ENCODE data around the gene C21orf58.
A peak's percentile ranks its signal among the peaks of the same experiment; 100 is the strongest.

The C21orf58 gene

DNA sequence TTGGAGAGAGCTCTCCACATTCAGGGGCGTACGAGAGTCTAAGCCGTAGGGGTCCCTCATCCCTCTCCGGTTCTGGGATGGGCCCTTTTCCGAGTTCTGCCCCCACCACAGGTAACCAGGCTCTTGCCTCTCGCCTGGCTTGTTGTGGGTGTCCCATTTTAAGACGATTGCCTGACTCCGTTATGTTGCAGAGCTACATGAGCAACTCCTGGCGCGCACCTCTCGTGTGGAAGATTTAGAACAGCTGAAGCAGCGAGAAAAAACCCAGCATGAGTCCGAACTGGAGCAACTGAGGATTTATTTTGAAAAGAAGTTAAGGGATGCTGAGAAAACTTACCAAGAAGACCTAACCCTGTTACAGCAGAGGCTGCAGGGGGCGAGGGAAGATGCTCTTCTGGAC is 29.2 kb upstream of the C21orf58 start:
- DNase-seq: no peak

DNA sequence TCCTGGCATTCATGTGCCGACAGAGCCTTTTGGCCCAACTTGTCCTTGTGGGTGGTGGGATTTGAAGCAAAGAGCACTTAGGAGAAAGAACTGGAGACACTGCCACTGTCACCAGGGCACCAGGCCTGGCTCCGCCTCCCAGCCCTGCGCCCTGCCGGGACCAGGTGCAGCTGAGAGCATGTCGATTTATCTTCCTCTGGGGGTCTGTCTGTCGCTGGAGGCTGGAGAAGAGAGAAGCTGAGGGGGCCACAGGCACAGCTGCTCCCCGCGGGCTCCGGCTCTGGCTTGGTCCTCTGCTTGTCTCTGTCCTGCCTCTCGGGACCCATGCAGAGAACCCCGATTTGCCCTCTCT is 28.5 kb upstream of the C21orf58 start:
- no peak for DNase-seq

DNA sequence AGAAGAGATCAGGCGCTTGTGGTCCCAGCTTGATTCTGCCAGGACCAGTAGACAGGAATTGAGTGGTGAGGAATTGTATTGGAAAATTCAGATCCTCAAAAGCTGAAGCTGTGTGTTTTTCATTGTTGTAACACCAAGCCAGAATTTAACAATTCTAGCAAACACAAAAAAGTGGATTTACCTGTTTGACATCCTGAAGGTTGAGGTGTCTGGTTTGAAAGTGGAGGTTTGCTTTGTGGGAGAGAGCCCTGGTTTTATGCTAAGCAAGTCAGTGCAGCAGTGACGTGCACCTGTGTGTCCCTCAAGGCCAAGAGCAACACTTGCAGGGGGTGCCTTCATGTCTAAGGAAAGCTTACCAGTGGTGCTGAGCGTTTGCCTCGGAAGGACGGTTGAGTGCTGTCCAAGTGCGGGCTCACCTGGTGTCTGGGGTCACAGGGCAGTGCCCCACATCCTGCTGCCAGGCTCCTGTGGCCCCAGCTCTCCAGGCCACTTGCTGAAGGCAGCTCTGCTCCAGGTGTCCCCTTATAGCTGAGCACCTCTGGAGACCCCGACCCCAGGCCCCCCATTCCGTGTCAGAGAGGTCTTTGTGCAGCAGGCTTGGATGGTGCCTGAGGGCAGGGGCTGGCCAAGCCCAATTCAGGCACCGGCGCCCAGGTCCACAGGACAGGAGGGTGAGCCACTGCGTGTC is 27.9 kb upstream of the C21orf58 start:
- no peak for DNase-seq

DNA sequence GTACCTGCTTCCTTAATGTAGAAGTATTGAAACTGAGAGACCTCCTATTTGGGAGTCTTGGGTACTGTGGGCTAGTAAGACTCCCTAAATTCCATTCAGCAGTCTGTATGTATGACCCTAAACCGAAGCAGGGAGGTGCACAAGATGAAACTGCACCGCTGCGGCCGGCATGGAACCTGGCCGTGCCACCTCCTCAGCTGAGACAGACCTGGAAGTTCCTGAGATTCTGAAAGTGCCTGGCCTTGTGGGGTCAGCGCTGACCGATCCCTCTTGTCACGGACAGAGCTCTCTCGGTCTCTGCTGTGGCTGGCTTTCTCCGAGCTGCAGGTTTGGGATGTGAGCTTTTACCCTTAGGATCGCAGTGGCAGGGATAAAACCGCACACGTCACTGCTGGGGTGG is 27.3 kb upstream of the C21orf58 start:
- no peak for DNase-seq

DNA sequence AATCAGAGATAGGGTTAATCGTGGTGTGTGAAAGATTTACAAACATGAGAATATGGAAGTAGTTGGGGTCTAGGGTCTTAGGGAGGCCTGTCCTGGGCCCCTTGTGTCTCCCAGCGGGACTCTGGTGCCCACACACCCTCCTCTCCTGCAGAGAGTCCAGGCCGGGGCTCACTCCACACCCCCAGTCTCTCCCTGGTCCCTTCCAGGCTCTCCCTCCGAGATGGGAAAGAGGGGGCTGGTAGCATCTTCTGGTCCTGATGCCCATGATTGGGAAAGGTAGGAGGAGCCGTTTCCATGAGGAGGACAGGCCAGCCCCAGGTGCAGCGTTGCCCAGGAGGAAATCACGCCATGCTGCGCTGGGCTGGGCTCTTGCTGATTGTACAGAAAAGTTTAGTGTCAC is 26.9 kb upstream of the C21orf58 start:
- no peak for DNase-seq

DNA sequence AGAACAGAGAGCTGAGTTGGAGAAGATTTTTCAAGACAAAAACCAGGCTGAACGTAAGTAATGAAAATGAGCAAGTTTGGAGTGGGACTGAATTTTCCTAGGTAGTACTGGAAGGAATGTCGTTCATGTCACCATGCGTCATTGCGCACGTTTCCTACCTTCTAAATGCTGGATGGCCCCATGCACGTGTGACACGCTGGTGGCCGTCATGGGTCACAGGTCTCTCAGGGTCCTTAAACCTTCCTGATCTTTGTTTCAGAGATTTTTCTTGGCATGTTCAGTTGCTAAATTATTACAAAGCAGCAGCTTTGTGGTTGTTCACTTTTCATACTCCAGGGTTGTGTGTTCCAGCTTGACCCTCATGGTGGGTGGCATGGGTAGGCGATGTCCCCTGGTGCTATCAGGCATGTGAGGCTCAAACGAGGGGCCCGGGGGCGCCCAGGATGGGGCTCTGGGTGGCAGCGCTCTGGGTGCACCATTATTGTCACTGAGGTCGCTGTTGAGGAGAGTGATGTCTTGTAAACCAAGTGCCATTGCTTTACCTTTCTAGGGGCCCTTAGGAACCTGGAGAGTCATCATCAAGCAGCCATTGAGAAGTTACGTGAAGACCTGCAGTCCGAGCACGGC is 25.6 kb upstream of the C21orf58 start:
- no peak for DNase-seq

DNA sequence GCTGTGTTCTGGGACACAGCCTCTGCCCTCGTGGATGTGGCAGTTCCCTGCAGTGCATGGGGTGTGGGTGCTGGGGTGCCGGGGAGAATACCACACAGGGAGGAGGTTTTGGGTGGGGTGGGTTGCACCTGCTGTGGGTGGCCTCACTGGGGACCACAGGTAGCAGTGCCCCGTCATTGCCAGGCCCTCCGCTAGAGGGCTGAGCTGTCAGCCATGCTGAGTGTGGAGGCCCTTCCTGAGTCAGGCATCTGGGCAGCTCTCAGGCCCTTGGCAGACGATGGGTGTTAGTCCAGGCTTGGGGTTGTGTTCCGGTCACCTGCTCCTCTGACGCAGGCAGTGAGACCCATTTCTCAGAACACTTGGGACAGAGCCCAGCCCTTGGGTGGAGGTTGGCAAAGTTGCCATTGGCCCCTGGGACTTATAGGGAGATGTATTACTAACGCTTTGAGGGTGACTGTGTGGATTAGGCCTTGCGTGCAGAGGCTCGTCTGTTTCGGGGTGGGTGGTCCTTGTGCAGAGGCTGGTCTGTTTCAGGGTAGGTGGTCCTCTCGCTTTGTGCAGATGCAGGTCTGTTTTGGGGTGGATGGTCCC is 24.2 kb upstream of the C21orf58 start:
- no peak for DNase-seq

DNA sequence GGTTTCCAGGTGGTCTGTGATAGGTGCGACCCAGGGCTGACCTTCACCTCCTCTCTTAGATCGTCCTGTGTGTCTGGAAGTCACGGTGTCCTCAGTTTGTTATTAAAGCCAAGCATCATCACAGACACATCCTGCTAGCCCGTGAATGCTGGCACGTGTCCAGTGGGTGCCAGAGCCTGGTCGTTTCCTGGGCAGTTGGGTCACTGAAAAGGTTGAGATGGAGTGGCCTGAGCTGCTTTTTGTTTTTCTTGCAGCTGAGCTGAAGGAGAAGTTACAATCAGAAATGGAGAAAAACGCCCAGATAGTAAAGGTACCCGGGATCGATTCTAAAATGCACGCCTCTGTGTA is 23.5 kb upstream of the C21orf58 start:
- no peak for DNase-seq

DNA sequence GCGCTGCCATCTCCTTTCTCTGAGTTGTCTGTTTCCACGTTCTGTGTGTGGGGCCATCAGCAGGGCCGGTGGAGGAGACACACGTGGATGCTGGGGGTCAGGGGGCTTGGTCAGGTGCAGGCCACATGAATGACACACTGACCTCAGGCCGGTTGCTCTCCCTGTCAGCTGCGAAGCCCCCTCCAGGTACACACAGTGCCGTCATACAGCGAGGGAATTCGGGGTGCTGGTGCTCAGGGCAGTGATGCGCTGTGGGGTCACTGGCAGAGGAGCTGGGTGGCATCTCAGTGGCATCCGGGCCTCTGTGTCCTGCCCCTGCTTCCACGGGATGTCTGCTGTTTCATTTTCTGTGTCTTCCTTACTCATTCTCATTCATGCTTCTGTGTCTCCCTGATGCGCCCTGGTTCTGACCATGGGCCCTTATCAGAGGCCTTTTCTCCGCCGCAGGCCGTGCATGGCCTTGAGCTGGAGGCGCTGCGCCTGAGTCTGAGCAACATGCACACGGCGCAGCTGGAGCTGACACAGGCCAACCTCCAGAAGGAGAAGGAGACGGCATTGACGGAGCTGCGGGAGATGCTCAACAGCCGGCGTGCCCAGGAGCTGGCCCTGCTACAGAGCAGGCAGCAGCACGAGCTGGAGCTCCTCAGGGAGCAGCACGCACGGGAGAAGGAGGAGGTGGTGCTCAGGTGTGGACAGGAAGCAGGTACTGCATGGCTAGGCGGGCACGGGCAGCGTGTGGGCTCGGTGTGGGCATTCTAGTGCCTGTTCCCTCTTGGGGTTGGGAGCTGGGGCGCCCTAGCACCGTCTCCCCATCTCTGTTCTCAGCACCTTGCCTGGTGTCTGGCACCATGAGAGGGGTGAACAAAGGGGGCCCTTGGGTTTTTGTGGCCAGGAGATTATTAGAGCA is 22.9 kb upstream of the C21orf58 start:
- no peak for DNase-seq

DNA sequence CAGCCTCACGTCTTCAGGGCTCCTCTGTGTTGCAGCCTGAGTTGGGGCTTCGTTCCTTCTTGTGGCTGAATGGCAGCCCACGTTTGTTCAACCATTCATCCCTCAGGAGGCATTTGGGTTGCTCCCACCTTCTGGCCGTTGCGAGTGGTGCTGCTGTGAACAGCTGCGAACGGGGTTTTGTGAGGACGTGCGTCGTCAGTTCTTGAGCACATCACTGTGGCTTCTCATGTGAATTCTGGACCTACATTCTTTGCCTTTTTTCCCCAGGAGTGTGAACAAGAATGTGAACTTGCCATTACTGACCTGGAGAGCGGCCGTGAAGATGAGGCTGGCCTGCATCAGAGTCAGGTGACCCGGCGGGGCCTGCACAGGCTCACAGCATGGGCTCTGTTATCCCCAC is 22.2 kb upstream of the C21orf58 start:
- DNase-seq: no peak

DNA sequence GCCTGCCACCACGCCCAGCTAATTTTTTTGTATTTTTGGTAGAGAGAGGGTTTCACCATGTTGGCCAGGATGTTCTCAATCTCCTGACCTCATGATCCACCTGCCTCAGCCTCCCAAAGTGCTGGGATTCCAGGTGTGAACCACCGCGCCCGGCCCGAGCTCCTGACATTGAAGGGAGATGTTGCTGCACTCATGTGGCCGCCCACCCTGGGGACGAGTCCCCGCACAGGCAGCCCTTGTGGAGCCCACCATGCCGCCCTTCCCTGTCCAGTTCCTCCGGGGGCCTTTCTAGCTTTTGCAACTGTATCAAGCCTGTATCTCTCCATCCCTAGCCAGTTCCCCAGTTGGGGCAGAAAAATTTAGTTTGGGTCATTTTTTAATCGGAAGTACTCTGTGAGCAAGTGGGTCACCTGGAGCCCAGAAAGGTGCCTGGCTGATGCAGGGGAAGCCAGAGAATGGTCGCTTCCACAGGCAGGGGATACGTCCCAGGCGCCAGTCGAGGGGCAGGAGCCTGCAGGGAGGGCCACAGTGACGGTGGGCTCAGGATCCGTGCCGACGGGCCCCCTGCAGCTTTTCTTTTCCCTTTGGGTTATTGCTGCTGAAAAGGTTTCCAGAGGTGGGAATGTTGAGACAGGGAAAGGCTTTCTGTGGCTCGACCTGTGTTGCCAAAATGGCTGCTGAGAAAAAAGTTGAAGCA is 20.7 kb upstream of the C21orf58 start:
- DNase-seq: no peak

DNA sequence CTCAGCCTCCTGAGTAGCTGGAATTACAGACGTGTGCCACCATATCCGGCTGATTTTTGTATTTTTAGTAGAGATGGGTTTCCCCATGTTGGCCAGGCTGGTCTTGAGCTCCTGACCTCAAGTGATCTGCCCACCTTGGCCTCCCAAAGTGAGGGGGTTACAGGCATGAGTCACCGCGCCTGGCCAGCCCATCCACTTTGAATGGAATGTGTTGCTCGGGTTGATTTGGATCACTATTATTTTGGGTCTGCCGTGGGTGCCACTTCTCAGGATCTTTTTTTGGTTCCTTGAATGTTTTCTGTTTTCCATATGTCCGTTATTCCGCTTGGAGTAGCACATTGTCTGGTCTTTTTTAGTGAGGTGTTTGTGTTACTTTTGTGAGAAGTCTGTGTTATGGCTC is 17.3 kb upstream of the C21orf58 start:
- DNase-seq: no peak

DNA sequence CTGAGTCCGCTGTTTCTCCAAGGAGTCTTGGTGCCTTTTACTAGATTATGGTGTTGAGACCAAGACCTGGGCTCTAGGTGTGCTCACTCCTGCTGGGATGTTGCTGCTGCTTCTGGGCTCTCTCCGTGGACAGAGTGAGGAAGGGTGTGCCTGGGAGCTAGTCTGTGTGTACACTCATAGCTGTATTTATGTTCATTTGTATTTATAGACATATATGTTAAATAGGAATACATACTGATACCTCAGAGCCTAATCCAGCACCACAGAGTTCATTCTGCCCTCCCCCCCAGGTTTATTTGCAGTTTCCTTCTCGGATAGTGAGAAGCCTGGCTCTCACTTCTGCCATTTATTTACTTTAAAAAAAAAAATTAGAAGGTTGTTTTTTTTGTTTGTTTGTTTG is 12.9 kb upstream of the C21orf58 start:
- no peak for DNase-seq

DNA sequence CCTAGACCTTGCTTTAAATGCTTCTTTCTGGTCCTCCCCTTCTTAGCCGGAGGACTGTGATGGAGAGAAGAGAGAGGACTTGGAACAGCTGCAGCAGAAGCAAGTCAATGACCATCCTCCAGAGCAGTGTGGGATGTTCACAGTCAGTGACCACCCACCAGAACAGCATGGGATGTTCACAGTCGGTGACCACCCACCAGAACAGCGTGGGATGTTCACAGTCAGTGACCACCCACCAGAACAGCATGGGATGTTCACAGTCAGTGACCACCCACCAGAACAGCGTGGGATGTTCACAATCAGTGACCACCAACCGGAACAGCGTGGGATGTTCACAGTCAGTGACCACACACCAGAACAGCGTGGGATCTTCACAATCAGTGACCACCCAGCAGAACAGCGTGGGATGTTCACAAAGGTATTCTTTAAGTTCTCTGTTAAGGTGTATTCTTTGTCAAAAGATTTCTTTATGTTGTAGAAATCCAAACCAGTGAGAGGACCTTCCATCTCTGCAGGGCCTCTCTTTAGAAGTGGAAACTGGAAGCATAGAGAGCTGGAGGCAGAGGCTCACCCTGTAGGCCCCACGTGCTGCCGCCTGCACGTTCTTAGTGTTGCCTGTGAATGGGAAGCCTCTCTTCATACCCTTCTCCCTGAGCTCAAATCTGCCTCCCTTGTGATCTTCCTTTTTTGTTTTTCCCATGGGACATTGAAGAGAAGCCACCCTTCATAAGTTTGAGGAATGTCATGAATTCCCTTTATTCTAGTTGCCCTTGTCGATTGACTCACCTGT is 10.9 kb upstream of the C21orf58 start:
- DNase-seq: no peak

DNA sequence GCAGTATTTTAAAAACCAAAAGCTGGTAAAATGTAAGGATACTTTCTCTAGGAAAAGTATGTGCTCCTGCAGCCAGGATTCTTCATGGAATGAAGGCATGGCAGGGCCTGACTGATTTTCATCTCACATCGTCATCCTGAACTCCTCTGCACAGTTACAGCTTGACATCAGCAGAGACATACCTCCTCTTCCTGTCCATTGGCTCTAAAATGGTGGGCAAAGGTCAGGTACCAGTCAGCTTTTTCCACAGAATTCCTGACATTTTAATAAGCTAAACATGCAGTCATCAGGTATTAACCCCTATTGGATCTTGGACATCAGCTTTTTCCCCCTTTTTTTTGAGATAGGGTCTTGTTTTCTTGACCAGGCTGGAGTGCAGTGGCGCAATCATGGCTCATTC is 6.1 kb upstream of the C21orf58 start:
- no peak for DNase-seq

DNA sequence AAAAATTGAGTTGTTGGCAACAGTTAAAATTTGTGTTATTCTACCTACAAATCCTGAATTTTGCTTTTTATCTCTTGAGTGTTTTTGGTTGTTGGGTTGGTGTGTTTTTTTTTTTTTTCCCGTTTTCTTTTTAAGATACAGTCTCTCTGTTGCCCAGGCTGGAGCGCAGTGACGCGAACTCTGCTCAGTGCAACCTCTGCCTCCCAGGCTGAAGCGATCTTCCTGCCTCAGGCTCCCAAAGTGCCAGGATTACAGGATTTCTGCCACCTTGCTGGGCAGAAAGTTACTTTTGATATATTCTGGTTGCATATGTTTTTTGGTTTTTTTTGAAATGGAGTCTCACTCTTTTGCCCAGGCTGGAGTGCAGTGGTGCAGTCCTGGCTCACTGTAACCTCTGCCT is 4.5 kb upstream of the C21orf58 start:
- no peak for DNase-seq

DNA sequence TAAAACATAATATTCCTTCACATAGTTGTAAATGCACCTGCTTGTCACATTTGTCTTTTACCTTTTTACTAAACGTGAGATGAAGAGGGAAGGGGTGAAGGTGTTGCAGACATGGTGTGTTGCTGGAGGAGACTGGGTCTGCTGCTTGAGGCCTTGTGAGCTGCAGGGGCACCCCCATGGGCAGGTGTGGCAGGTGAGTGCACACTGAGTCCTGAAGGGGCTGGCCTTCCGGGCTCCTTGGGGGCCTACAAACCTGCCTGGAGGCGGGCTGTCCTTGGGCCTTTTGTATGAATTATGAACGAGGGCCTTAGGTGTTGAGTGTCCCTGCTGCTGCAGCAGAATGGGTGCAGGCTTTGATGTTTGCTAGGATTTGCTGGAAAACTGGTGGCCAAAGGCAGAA is 4.0 kb upstream of the C21orf58 start:
- no peak for DNase-seq

DNA sequence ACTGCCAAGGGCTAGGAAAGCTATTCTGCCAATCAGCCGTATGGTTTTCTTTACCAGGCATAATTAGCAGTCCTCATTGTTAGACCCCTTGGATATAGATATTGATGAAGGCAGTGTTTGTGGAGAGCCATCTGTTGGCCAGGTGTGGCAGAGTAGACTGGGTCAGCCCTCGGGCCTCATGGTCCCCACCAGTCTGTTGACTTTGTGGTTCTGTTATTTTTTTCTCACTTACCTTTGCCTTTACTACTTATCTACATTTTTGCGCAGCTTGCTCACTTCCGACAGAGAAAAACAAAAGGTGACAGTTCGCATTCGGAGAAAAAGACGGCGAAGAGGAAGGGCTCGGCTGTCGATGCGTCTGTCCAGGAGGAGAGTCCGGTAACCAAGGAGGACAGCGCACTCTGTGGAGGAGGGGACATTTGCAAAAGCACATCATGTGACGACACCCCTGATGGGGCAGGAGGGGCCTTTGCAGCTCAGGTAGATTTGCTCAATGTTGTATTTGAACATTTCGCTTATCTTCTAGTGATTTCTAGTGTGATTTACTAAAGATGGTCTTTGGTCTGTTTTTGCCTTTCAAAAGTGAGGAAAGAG is 2.5 kb upstream of the C21orf58 start:
- no peak for DNase-seq

DNA sequence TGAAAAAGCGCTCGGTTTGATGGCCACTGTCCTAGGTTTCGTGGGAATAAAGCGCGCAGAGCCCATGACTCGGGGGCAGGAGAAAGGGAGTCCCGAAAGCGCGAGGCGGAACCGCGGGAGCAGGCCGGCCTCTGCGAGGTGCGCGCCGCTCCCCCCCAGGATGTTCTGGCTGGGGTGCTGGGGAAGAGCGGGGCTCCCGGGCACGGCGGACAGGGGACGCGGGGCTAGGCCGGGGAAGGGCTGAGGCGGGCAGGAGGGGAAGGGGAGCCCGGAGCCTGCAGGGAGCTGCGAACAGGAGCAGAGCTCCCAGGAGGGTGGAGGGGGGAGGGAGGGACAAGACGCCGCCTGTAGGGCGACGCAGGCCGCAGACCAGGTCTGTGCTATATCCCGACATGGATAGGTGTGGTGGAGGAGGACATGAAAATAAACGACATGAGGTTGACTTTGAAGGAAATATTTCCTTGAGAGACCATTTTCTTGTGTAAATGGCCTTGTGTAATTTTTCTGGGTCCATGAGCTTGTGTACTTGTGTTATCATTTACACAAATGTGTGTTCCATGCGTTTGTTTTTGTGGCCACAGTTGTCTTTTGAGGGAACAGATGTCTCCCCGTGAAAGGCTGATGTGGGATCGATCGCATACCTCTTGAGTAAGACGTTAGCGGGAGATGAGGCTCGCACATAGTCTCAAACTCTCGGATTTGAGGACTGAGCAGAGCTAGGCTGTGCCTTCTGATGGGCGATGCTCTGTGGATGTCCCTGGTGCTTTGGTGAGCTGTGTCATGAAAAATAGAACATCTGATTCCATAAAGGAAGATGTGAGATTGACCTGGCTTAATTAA is 1.6 kb upstream of the C21orf58 start:
- peak; percentile 45 for DNase-seq

DNA sequence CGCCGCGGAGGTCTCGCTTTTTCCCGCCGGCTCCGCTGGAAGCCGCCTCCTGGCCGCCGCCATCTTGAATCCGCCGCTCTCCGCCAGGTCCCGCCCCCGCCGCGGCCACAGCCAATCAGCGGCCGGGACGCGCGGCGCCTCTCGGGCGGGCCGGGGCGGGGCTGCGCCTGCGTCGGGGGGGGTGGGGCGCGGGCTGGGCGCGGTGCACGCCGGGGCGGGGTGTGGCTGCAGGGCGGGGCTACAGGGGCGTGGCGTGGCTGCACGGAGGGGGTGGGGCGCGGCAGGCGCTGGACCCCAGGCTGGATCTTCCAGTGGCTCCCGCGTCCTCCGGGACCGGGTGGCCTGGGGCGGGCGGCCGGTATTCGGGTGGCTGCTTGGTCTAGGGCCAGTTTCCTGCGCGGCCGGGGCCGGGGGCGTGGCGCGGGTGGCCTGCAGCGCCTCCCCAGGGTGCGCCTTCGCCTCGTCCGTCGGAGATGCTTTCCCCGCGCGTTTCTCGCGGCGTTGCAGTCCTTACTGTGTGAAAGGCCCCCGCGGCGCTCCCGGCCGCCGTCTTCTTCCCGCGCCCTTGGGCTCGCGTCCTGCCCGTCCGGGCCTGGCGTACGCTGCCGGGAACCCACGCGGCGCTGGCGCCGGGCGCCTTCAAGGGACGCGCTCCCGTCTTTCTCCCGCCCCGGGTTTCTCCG is 861 bp upstream of the C21orf58 start:
- peak; percentile 89 for DNase-seq

All from NCI-H2107 (cell line).